ENCODE results near the gene GPX8. TPM values are rescaled to one million over a fixed set of nuclear protein-coding genes. Genes with fewer than 3 reads are reported as not detected.

Gene GPX8
- total RNA-seq, 1 experiment from 2014 or later, result 37.2 TPM

DNA sequence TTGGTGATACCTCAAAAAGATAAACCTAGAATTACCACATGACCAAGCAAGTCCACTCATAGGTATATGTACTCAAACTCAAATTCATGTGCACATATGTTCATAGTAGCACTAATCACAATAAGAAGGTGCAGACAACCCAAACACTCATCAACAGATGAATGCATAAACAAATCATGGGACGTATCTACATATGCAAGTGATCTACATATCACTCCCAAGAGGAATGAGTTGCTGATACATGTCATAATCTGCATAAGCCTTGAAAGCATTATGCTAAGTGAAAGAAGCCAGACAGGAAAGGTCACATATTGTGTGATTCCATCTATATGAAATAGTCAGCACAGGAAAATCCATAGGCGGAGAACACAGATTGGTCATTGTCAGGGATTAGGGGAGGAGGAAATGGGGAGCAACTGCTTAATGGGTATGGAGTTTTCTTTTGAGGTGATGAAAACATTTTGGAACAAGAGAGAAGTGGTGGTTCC lies 10.6 kb upstream of the GPX8 start:
- no peak for TF ChIP-seq CTCF (IDR thresholded peaks at IDR 0.05; ENCODE audit: unreplicated experiment)
- no peak for DNase-seq (ENCODE audit: unreplicated experiment)
- no peak overlapping the region for H3K4me3 Mint-ChIP-seq (ENCODE audit: unreplicated experiment)
- ChIA-PET CTCF (interaction anchor here (0.6 to 4.4 kb wide), 3 partner anchors 27 to 243 kb away, joined by 3 to 46 read pairs (median 5); no protein-coding TSS in a partner anchor), POLR2A (no interaction called here)
- H3K4me1 Mint-ChIP-seq (ENCODE audit: insufficient read depth, unreplicated experiment), result no peaks in the 10 kb centered on the region
- H3K27me3 Mint-ChIP-seq (ENCODE audit: insufficient read depth, unreplicated experiment), result peaks cover 45% of the 10 kb centered on the region
- H3K9me3 Mint-ChIP-seq (ENCODE audit: unreplicated experiment), result no peaks in the 10 kb centered on the region
- intact Hi-C loops (cut with micrococcal nuclease), result loop anchor here (10.0 kb wide), 1 partner anchor 635 kb away; the partner anchor contains the start of gene SNX18
- H3K36me3 Mint-ChIP-seq (ENCODE audit: insufficient read depth, unreplicated experiment), result no peaks in the 10 kb centered on the region
- H3K27ac Mint-ChIP-seq (ENCODE audit: low read depth, unreplicated experiment), result no peak overlapping the region
- no TSS peak for BruUV-seq (replicated peaks)

DNA sequence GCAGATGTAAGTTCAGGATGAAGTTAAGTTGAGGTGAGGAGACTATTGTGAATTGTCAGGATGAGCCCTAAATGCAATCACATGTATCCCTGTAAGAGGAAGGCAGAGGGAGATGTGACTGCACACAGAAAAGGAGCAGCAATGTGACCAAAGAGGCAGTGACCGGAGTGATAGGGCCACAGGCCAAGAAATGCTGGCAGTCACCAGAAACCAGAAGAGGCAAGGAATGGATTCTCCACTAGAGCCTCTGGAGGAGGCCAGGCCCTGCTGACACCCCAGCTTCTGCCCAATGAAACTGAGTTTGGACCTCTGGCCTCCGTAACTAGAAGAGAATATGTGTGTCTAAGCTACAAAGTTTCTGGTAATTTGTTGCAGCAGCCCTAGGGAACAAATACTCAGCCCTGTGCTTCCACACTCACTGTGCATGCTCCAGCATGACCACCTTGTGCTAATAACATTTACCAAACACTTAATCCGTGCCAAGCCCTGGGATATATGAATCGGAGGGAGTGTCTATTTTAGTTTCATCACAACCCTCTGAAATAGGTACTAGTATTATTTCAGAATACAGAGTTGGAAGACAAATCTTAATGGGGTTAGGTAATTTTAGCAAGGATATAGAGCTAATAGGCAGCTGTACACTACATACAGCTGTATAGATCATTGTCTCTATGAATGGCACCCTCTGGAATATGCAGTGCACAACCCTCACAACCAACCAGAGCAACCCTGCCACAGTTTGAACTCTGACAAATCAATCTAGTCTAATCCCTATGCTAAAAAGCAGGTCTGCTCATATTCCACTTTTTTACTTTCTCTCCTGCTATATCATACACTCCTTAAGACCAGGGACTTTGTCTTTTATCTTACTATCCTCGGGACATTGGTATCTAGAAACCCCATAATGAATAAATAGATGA lies 7.8 kb upstream of the GPX8 start:
- POLR2A ChIA-PET, result interaction anchor here (0.6 to 1.8 kb wide), 6 partner anchors 7 to 246 kb away, joined by 3 to 7 read pairs (median 3); partner anchors contain the start of gene GPX8
- Mint-ChIP-seq H3K4me1 (ENCODE audit: insufficient read depth, unreplicated experiment) (peaks cover 6% of the 10 kb centered on the region), H3K9me3 (ENCODE audit: unreplicated experiment) (no peaks in the 10 kb centered on the region), H3K27ac (ENCODE audit: low read depth, unreplicated experiment) (no peak overlapping the region), H3K36me3 (ENCODE audit: insufficient read depth, unreplicated experiment) (no peaks in the 10 kb centered on the region), H3K27me3 (ENCODE audit: insufficient read depth, unreplicated experiment) (peaks cover 39% of the 10 kb centered on the region), H3K4me3 (ENCODE audit: unreplicated experiment) (no peak overlapping the region)
- BruUV-seq (replicated peaks), result no TSS peak
- peak; percentile 66 for DNase-seq (ENCODE audit: unreplicated experiment)
- TF ChIP-seq CTCF (IDR thresholded peaks at IDR 0.05; ENCODE audit: unreplicated experiment), result no peak
- CTCF ChIA-PET, result interaction anchor here (0.6 to 4.4 kb wide), 6 partner anchors 7 to 590 kb away, joined by 3 to 46 read pairs (median 4); partner anchors contain the start of gene GPX8
- intact Hi-C loops (cut with micrococcal nuclease), result no loop called here

GRCh38 chr5:55154873-55155272 lies 5.1 kb upstream of the GPX8 start:
- Mint-ChIP-seq H3K4me1 (ENCODE audit: insufficient read depth, unreplicated experiment) (peaks cover 6% of the 10 kb centered on the region), H3K9me3 (ENCODE audit: unreplicated experiment) (no peaks in the 10 kb centered on the region), H3K36me3 (ENCODE audit: insufficient read depth, unreplicated experiment) (no peaks in the 10 kb centered on the region), H3K27ac (ENCODE audit: low read depth, unreplicated experiment) (no peak overlapping the region), H3K27me3 (ENCODE audit: insufficient read depth, unreplicated experiment) (peaks cover 28% of the 10 kb centered on the region), H3K4me3 (ENCODE audit: unreplicated experiment) (no peak overlapping the region)
- CTCF ChIA-PET, result interaction anchor here (0.9 to 1.6 kb wide), 3 partner anchors 8 to 211 kb away, joined by 3 to 4 read pairs (median 3); no protein-coding TSS in a partner anchor
- no peak for TF ChIP-seq CTCF (IDR thresholded peaks at IDR 0.05; ENCODE audit: unreplicated experiment)
- intact Hi-C loops (cut with micrococcal nuclease), result no loop called here
- no TSS peak for BruUV-seq (replicated peaks)
- POLR2A ChIA-PET, result no interaction called here
- no peak for DNase-seq (ENCODE audit: unreplicated experiment)
